SK-MEL-5 (cell line): ENCODE data around the gene UMODL1. TPM values are rescaled to one million over a fixed set of nuclear protein-coding genes. Genes with fewer than 3 reads are reported as not detected.

Experiments
- DNase-seq: peaks from one replicate; pipeline ENCODE4 v3.0.0-alpha.2; 2016; ENCODE audit warnings: low read depth, low spot score
- in situ Hi-C: cut with HindIII; loops from 2 replicates; pipeline ENCODE4 v1.10.0; 2016; ENCODE audit warnings: low sequenced_read_pairs, high pct_unique_total_duplicates, low pct_unique_long_range_greater_than_20kb
- total RNA-seq: library from RNA; depleted of rRNA; stranded (reverse); fragments of >200 nt; shearing (Covaris generic); gene quantifications from 2 replicates; pipeline ENCODE4 v1.2.3, GENCODE V29; 2014

UMODL1 gene
- total RNA-seq, 1 experiment from 2014 or later, result not detected

- in situ Hi-C loops, result no loop called here
- no peak for DNase-seq
Observed at GRCh38 chr21:42083361-42083690, 12.2 kb downstream of the UMODL1 start.

- in situ Hi-C loops, result no loop called here
- no peak for DNase-seq
Observed at GRCh38 chr21:42084079-42084478, 13.0 kb downstream of the UMODL1 start.

- in situ Hi-C loops, result no loop called here
- no peak for DNase-seq
Observed at GRCh38 chr21:42085246-42086077, 14.3 kb downstream of the UMODL1 start.

- in situ Hi-C loops, result no loop called here
- DNase-seq, result no peak
Observed at GRCh38 chr21:42086969-42087368, 15.9 kb downstream of the UMODL1 start.

GRCh38 chr21:42088148-42088547 lies 17.0 kb downstream of the UMODL1 start:
- in situ Hi-C loops, result no loop called here
- no peak for DNase-seq

- DNase-seq, result no peak
- in situ Hi-C loops, result no loop called here
Observed at GRCh38 chr21:42088658-42089057, 17.5 kb downstream of the UMODL1 start.

- in situ Hi-C loops, result no loop called here
- no peak for DNase-seq
Observed at GRCh38 chr21:42089093-42089631, 18.0 kb downstream of the UMODL1 start.

- no peak for DNase-seq
- in situ Hi-C loops, result no loop called here
Observed at GRCh38 chr21:42089665-42090310, 18.7 kb downstream of the UMODL1 start.

- DNase-seq, result no peak
- in situ Hi-C loops, result no loop called here
Observed at GRCh38 chr21:42091899-42092508, 20.9 kb downstream of the UMODL1 start.

- in situ Hi-C loops, result no loop called here
- no peak for DNase-seq
Observed at GRCh38 chr21:42092771-42093170, 21.7 kb downstream of the UMODL1 start.

GRCh38 chr21:42093186-42093585 lies 22.1 kb downstream of the UMODL1 start:
- DNase-seq, result no peak
- in situ Hi-C loops, result no loop called here

- in situ Hi-C loops, result no loop called here
- DNase-seq, result no peak
Observed at GRCh38 chr21:42093991-42094421, 22.9 kb downstream of the UMODL1 start.

GRCh38 chr21:42094811-42095210 lies 23.7 kb downstream of the UMODL1 start:
- no peak for DNase-seq
- in situ Hi-C loops, result no loop called here

GRCh38 chr21:42095581-42095980 lies 24.5 kb downstream of the UMODL1 start:
- no peak for DNase-seq
- in situ Hi-C loops, result no loop called here

- DNase-seq, result no peak
- in situ Hi-C loops, result no loop called here
Observed at GRCh38 chr21:42096566-42096965, 25.4 kb downstream of the UMODL1 start.

- in situ Hi-C loops, result no loop called here
- no peak for DNase-seq
Observed at GRCh38 chr21:42097274-42097673, 26.2 kb downstream of the UMODL1 start.

GRCh38 chr21:42097860-42098454 lies 26.8 kb downstream of the UMODL1 start:
- in situ Hi-C loops, result no loop called here
- peak; percentile 88 for DNase-seq

- in situ Hi-C loops, result no loop called here
- DNase-seq, result no peak
Observed at GRCh38 chr21:42098957-42099505, 27.9 kb downstream of the UMODL1 start.
